A673 (cell line): Measurements from ENCODE around the gene PIGN. TPM values are rescaled to one million over a fixed set of nuclear protein-coding genes. Genes with fewer than 3 reads are reported as not detected.

ENCODE experiments used
- BruUV-seq: library from RNA; stranded (reverse); fragments of 400-500 nt; replicated peaks from 2 replicates; lab custom pipeline; 2021; lab: Mats Ljungman, UMichigan
- CTCF ChIA-PET: fragments of 300-600 bp; sonication (Branson Sonifier 250); formaldehyde crosslinking; loops from one replicate; lab custom pipeline; 2022; ENCODE audit warnings: antibody characterized with exemption; lab: Charles Lee
- POLR2A ChIA-PET: fragments of 300-600 bp; sonication (Branson Sonifier 250); formaldehyde crosslinking; loops from one replicate; lab custom pipeline; 2022; ENCODE audit warnings: antibody characterized with exemption; ENCODE audit not compliant: low non-redundant PET; lab: Charles Lee
- DNase-seq: peaks from one replicate; pipeline ENCODE4 v3.0.0-alpha.2; 2015; ENCODE audit warnings: low spot score
- H3K27ac ChIP-seq: fragments of 200-600 bp; sonication (generic); 2 replicates; pipeline ENCODE4 v1.5.1; 2016; ENCODE audit warnings: mixed run types, low read depth, mild to moderate bottlenecking, mixed read lengths, antibody characterized with exemption, low read length; ENCODE audit not compliant: poor library complexity, severe bottlenecking
- H3K27me3 ChIP-seq: fragments of 200-600 bp; sonication (generic); replicated peaks from 2 replicates; pipeline ENCODE4 v1.6.1; 2017; ENCODE audit warnings: mixed run types, low read depth, mild to moderate bottlenecking, mixed read lengths, antibody characterized with exemption, low read length; ENCODE audit not compliant: insufficient read depth, poor library complexity
- H3K36me3 ChIP-seq: fragments of 200-600 bp; sonication (generic); 2 replicates; pipeline ENCODE4 v1.6.1; 2016; ENCODE audit warnings: mixed run types, mild to moderate bottlenecking, mixed read lengths, antibody characterized with exemption, low read length; ENCODE audit not compliant: insufficient read depth, poor library complexity, severe bottlenecking
- H3K4me1 ChIP-seq: fragments of 200-600 bp; sonication (generic); 2 replicates; pipeline ENCODE4 v1.6.1; 2017; ENCODE audit warnings: mixed run types, mild to moderate bottlenecking, mixed read lengths, antibody characterized with exemption, low read length; ENCODE audit not compliant: insufficient read depth, poor library complexity, severe bottlenecking
- H3K4me3 ChIP-seq: fragments of 200-600 bp; sonication (generic); 2 replicates; pipeline ENCODE4 v1.5.1; 2016; ENCODE audit warnings: low read depth, mixed run types, mild to moderate bottlenecking, mixed read lengths, low read length; ENCODE audit not compliant: poor library complexity, severe bottlenecking
- H3K9me3 ChIP-seq: fragments of 200-600 bp; sonication (generic); 2 replicates; pipeline ENCODE4 v1.6.1; 2016; ENCODE audit warnings: mixed run types, low read depth, mild to moderate bottlenecking, mixed read lengths, antibody characterized with exemption, low read length; ENCODE audit not compliant: poor library complexity, severe bottlenecking
- CTCF ChIP-seq: fragments of 300-800, 200-600 bp; sonication (generic); conservative IDR thresholded peaks from 2 replicates; pipeline ENCODE4 v1.5.1; 2017; ENCODE audit warnings: low read depth, mild to moderate bottlenecking, antibody characterized with exemption, low read length, moderate library complexity, mixed read lengths
- EZH2 ChIP-seq: fragments of 200-600 bp; sonication (generic); IDR thresholded peaks from 2 replicates; pipeline ENCODE4 v1.6.1; 2017; ENCODE audit warnings: borderline replicate concordance, low read depth, mild to moderate bottlenecking, mixed read lengths, antibody characterized with exemption, low read length; ENCODE audit not compliant: poor library complexity, severe bottlenecking
- intact Hi-C: fragments of 100-400 bp; cut with micrococcal nuclease; formaldehyde crosslinking; loops from one replicate; pipeline ENCODE4 v1.10.0; 2022; ENCODE audit not compliant: unreplicated experiment
- total RNA-seq: library from RNA; stranded (reverse); gene quantifications from 2 replicates; pipeline ENCODE4 v1.2.3, GENCODE V29; 2021

PIGN gene
- total RNA-seq, 1 experiment from 2014 or later = 23.8 TPM

GRCh38 chr18:62009521-62009920 is 177.3 kb downstream of the PIGN start:
- CTCF ChIA-PET = no interaction called here
- H3K9me3 ChIP-seq = peaks cover 3% of the 10 kb centered on the region
- TF ChIP-seq EZH2 (no peak), CTCF (no peak)
- BruUV-seq = no TSS peak
- POLR2A ChIA-PET = no interaction called here
- no peaks in the 10 kb centered on the region for H3K36me3 ChIP-seq
- H3K27ac ChIP-seq = no peak overlapping the region
- DNase-seq = no peak
- H3K4me1 ChIP-seq = no peaks in the 10 kb centered on the region
- H3K27me3 ChIP-seq = no peaks in the 10 kb centered on the region
- intact Hi-C loops = no loop called here
- no peak overlapping the region for H3K4me3 ChIP-seq

GRCh38 chr18:62001396-62001795 is 185.5 kb downstream of the PIGN start:
- H3K4me1 ChIP-seq = peaks cover 16% of the 10 kb centered on the region
- BruUV-seq = no TSS peak
- H3K27me3 ChIP-seq = no peaks in the 10 kb centered on the region
- H3K9me3 ChIP-seq = peaks cover 13% of the 10 kb centered on the region
- POLR2A ChIA-PET = no interaction called here
- H3K36me3 ChIP-seq = no peaks in the 10 kb centered on the region
- no peak overlapping the region for H3K4me3 ChIP-seq
- DNase-seq = no peak
- TF ChIP-seq EZH2 = no peak
- TF ChIP-seq CTCF = no peak
- no peak overlapping the region for H3K27ac ChIP-seq
- CTCF ChIA-PET = no interaction called here
- intact Hi-C loops = no loop called here

GRCh38 chr18:61998957-61999356 is 187.9 kb downstream of the PIGN start:
- no TSS peak for BruUV-seq
- Histone ChIP-seq H3K4me1 (peaks cover 20% of the 10 kb centered on the region), H3K4me3 (no peak overlapping the region), H3K36me3 (no peaks in the 10 kb centered on the region), H3K9me3 (peaks cover 10% of the 10 kb centered on the region), H3K27me3 (no peaks in the 10 kb centered on the region), H3K27ac (peak overlapping the region; percentile 27)
- CTCF ChIA-PET = no interaction called here
- POLR2A ChIA-PET = no interaction called here
- TF ChIP-seq EZH2 (no peak), CTCF (no peak)
- intact Hi-C loops = no loop called here
- DNase-seq = peak; percentile 87
